Panc1 (cell line): ENCODE data around the gene KCNMA1.

ENCODE experiments used
- CTCF ChIP-seq: fragments of 450-650 bp; IDR thresholded peaks from 2 replicates; pipeline ENCODE4 v1.5.1; 2017; ENCODE audit warnings: mild to moderate bottlenecking
- POLR2AphosphoS5 ChIP-seq: IDR thresholded peaks from 2 replicates; pipeline ENCODE4 v1.6.1; 2012; ENCODE audit warnings: mild to moderate bottlenecking, low read depth, low read length, moderate library complexity
- REST ChIP-seq, 2 experiments: IDR thresholded peaks; 2 replicates each; pipeline ENCODE4 v1.6.1; 2011 to 2012; ENCODE audit warnings: low read depth in 2 of 2, control low read depth in 1 of 2, low read length in 1 of 2, mild to moderate bottlenecking in 1 of 2, moderate library complexity in 1 of 2; ENCODE audit not compliant: insufficient read depth in 1 of 2
- SIN3A ChIP-seq: IDR thresholded peaks from 2 replicates; pipeline ENCODE4 v1.6.1; 2012; ENCODE audit warnings: low read depth, mild to moderate bottlenecking, low read length, moderate library complexity, borderline replicate concordance; ENCODE audit not compliant: insufficient read depth
- TCF7L2 ChIP-seq: IDR thresholded peaks from 2 replicates; pipeline ENCODE4 v1.6.1; 2011; ENCODE audit warnings: mild to moderate bottlenecking, low read depth, low read length, inconsistent platforms

GRCh38 chr10:77511498-77512218 lies 126.0 kb downstream of the KCNMA1 start:
- TF ChIP-seq POLR2AphosphoS5 (no peak), CTCF (no peak), REST (IDR thresholded peaks at IDR 0.05; ENCODE audit: insufficient read depth in 1 of 2, low read depth in 2 of 2, low read length in 1 of 2) (no peak), TCF7L2 (no peak), SIN3A (no peak)
